Stimulated activated CD4-positive, alpha-beta T cell treated with anti-CD3 and anti-CD28 coated beads, Interleukin-15, amount 100 ng/mL, for 48 hours (primary cell): ENCODE data around the gene ARID2.

Experiments used
- DNase-seq, 2 donors: peaks; one replicate each; pipeline ENCODE4 v3.0.0-alpha.2; 2020; ENCODE audit warnings: low read depth in 2 of 2

Gene ARID2

DNA sequence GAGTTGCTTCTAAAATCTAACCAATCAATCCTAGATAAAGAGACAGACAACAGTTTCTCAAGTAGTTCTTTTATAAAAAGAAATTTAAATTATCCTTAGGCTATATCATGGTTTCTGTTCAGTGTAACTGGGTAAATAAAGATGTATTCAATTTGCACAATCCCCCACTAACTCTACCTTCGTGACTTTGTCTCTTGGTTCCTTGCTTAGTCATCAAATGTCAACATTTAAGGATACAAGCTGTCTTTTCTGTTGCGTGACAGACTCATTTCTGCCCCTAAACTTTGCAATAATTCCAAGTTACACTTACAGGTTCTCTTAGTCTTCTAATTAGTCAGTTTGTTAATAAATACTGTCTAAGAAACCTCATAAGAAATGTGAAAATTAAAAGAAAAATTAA lies 210.3 kb downstream of the ARID2 start:
- DNase-seq, result no peak

DNA sequence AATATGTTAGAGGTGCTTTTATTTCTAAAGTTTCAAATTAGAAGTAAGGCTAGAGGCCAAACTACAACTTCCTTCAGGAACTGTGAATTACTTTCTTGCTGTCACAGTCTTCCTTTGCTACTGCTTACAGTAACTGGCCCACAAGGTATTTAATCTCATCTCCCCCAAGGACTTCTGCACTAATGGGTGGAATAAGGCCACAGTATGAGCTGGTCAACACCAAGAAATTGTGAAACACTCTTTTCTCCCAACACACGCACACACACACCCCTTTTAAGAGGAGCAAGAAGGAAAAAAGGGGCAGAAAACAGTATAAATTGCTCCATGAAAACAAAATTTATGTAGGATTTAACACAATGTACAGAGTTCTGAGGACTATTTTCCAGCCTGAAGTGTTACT lies 215.3 kb downstream of the ARID2 start:
- DNase-seq, result no peak

DNA sequence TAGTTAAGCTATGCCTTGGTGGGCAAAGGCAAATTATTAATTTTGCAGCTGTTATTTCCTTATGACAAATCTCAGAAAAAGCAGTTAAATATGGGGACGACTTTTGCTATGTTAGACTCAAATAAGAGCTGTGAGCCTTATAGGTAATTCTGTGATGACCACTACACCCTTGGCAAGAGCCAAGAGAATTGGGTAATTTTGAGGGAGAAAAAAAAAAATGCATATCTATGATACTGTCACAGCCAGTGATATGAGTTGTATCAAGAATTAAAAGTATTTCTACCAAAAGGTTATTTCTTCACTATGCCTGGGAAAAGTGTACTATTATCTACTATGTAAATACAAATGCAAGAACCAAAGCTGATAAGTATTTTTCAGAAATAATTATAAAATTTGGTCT lies 216.9 kb downstream of the ARID2 start:
- DNase-seq, result no peak

DNA sequence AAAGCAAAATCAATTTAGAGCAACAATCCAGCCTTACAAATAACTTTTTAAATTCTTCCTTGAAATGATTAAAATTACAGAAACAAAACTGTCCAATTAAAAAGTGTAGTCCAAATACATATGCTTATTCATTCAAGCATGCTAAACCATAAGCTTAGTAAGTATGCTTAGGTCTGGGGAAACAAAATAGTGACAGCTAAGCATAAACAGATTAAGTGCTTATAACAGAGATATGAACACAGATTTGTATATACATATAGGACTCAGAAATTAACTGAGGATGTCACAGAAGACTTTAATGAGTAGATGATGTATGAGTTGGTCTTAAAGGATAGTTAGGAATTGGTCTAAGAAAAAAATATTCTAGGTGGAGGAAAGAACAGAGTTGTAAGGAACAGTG lies 219.0 kb downstream of the ARID2 start:
- DNase-seq, result no peak
